Gastroesophageal sphincter (tissue), 3 donors: ENCODE data around the gene PLOD3.

ENCODE experiments used
- CTCF ChIP-seq, 4 experiments: fragments of 200-600 bp in 2 of 4; fragments of 450-650 bp in 2 of 4; sonication (generic) in 1 of 4; IDR thresholded peaks; one replicate each; pipeline ENCODE4 v1.5.1; 2017 to 2019; ENCODE audit warnings: antibody characterized with exemption in 4 of 4, mild to moderate bottlenecking in 2 of 4, moderate library complexity in 2 of 4
- POLR2AphosphoS5 ChIP-seq: sonication (generic); formaldehyde crosslinking; IDR thresholded peaks from one replicate; pipeline ENCODE4 v1.6.1; 2017; ENCODE audit warnings: antibody characterized with exemption

- no peak for TF ChIP-seq POLR2AphosphoS5
- TF ChIP-seq CTCF (IDR thresholded peaks at IDR 0.05), result no peak
Measured at GRCh38 chr7:101200862-101201599, 16.4 kb downstream of the PLOD3 start, which contains the start of gene MOGAT3.
